COR-L47 (cell line): Measurements from ENCODE around the gene ABCA3.
A peak's percentile ranks its signal among the peaks of the same experiment; 100 is the strongest.
"Not testable (repeated sequence)": the region's sequence is repeated elsewhere in the genome, so short reads cannot be mapped to it uniquely, and the experiment has no call there.

Experiments used
- DNase-seq: peaks from one replicate; lab custom pipeline; 2025; lab: John Stamatoyannopoulos, UW

The ABCA3 gene

DNA sequence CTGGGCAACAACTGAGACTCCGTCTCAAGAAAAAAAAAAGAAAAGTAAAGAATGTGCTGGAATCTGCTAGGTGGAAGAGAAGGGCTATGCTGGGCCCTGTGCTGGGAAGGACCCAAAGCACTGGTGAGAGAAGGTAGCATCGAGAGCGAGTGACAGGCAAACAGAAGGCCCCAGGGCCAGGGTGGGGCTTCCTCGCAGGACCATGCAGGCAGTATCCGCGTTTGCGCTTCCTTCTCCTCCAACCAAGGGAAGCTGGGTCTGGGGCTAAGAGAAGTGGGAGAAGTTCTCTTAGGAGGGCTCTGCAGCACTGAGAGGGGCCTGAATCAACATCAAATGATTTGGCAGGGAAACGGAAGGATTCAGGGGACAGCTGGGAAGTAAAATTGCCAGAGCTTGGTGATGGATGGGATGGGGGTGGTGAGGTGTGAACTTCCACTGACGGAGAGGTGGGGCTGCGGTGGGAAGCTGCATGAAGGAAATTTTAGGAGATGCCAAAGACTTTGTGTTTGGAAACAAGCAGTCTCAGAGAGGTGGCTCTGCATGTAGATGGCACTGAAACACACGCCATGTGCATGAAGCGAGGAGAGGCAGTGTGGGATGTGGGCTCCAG, 83.9 kb downstream of the ABCA3 start:
- DNase-seq, result no peak

DNA sequence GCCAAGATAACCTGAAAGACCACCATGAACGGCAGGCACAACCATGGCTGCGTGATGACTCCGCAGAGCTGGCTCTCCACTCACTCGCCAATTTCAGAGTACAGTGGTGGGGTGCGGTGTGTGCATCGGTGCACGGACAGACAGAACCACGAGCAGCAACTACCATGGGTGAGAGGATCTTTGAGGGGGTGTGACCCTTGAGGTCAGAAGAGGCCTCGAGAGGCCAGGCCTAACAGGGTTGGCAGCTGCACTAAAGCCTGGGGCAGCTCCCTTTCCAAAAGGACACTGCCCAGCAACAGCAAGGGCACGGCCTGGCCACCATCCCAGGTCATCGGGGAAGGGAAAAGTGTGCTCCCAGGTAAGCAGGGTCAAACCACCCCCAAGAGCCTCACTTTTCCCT, 87.2 kb downstream of the ABCA3 start:
- DNase-seq, result no peak

DNA sequence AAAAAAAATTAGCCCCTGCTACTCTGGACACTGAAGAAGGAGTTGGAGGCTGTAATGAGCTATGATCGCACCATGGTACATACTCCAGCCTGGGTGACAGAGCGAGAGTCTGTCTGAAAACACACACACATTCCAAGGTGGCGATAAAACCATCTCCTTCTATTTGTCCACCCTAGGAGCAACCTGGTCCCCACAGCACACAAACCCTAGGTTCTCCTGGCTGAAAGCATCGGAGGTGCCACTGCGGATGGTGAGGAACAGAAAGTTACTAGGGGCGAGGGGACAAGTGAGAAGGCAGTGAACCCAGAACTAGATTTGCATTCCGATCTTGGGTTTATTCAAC, 87.8 kb downstream of the ABCA3 start:
- no peak for DNase-seq

DNA sequence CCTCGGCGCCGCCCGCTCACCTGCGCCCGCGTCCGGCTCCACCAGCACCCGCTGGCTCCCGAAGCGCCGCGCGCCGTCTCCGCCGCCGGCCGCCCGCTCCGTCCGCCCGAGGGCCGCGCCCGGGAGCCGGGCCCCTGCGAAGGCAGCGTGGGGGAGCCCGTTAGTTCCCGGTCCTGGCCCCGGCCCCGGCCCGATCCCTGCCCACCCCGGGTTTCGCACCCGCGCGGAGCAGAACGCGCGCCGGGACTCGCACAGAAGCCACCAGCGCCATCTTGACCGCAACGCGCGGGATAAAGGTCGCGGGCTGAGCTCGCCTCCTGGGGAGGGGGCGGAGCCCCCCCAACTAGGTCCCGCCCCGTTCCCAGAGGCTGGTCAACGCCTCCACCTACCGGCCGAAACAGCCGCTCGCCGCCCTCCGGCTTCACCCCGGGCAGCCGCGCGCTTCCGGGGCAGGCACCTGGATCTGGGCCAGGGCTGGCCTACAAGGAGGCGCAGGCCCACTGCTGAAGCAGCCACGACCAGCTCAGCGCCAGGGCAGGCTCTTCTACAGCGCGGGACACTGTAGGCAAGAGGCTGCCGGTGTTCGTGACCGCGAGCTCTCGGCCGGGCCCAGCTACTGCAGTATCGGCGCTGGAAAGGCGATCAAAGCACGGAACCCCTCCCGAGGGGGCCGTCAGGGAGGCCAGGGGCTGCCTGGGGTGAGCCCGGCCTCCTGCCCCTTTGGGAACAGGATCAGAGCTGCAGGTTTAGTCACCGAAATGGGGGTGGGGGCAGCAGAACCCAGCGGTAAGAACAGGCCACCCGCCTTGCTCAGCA, 89.0 kb downstream of the ABCA3 start, which contains the start of gene ECI1:
Gene ECI1, minus strand, starts transcription at position 292 of the 816 bp plus-strand sequence. Its CDS starts 21 bp downstream, at position 271.
- DNase-seq, result peak; percentile 92

DNA sequence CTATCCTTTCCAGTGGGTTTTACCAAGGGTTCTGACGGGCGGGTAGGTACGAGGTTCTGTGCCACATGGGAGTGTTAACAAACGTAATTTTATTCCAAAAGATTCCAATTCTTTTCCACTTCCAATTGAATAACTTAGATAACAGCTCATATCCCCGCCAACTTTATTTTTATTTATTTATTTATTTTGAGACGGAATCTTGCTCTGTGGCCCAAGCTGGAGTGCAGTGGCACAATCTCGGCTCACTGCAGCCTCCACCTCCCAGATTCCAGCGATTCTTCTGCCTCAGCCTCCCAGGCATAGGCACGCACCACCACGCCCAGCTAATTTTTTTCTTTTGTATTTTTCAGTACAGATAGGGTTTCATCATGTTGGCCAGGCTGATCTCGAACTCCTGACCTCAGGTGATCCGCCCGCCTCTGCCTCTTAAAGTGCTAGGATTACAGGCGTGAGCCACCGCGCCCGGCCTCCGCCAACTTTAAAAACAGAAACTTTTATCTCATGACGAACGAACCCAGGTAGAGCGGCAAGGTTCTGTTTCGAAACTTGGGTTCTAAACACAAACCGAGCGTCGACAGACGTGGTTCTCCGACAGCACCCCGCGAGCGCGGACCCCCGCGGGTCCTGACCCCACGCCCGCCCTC, 89.8 kb downstream of the ABCA3 start:
- no peak for DNase-seq

DNA sequence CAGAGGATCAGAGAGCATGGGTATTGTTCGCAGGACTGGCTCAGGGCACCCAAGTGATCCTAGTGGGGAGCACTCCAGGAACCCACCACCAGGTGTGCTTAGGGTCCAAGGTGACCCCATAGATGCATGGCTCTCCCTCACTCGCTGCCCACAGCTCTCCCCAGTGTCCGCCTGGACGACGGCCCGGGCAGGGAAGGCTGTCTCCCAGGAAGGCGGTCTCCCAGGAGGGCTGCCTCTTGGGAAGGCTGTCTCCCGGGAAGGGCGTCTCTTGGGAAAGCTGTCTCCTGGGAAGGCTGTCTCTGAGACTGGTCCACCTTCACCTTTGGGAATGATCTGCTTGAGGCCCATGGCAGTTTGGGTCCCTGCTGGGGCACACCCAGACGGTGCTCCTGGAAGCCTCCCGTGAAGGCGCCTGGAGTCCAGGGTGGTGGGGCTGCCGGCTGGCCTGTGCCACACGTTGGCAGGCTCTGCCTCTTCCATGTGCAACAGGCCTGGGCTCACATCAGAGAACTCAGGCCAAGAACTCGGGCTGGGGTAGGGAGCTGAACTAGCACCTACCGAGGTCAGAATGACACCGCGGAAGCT, 94.1 kb downstream of the ABCA3 start:
- no peak for DNase-seq

DNA sequence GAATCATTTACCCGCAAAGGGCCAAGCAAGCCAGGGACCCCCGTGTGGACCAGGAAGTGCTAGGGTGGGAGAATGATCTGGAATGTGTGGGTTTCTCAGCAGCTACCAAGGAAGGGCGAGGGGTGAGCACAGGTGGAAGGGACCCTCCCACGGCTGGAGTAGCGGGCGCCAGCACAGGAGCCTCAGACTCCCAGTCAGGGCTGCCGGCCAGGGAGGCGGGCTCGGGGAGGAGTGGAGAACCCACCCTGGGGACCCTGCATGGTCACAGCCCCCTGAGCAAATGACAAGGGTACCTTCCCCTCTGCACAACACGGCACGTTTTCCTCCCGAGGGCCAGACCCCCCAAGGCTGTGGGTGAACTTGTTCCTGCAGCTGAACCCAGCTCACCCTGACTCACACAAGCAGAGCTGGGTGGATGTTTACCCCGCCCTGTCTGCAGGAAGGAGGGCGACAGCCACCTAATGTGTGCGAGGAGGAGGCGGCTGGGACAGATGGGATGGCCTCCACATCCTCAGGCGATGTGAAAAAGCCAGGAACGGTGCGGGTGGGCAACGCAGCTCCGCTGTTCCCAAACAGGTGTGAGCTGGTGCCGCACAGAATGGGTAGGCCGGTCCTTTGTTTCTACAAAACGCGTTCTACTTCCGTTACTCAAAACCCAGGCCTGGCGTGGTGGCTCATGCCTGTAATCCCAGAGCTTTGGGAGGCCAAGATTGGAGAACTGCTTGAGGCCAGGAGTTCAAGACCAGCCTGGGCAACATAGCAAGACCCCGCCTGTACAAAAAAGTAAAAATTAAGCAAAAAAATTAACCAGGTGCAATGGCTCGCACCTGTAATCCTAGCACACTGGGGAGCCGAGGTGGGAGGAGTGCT, 95.4 kb downstream of the ABCA3 start:
- DNase-seq, result no peak

DNA sequence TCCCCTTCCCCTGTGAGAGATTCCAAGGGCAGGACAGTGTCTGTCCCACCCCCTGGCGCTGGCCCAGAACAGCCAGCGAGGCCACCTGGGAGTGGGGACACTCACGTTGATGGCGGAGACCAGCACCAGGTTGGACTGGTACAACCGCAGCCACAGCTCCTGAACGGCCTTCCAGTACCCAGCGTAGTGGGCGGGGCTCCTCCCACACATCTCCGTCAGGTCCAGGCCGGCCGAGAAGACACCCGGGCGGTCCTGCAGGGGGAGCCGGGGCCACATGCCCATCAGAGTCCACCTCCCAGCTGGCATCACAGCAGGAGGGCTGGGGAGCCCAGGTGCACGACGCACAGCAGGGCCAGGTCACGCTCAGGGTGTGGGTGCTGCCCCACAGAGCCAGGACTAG, 96.2 kb downstream of the ABCA3 start:
- DNase-seq, result no peak

DNA sequence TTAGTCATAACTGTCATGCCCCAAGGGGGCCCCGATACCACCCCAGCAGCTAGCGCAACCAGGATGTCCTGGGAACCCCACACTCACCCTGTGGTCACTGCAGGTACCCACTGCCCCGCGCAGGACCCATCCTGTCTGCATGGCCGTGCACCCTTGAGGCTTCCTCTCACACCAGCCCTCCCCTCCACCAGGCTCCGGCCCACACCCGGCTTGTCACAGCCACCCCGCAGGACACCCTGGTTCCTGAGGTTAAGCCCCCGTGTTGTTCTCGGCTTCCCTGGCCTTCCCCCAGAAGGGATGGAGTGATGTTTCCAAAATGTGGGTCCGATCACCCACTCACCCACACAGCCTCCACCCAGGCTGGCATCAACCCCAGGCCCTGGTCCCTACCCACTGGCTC, 96.7 kb downstream of the ABCA3 start:
- no peak for DNase-seq

DNA sequence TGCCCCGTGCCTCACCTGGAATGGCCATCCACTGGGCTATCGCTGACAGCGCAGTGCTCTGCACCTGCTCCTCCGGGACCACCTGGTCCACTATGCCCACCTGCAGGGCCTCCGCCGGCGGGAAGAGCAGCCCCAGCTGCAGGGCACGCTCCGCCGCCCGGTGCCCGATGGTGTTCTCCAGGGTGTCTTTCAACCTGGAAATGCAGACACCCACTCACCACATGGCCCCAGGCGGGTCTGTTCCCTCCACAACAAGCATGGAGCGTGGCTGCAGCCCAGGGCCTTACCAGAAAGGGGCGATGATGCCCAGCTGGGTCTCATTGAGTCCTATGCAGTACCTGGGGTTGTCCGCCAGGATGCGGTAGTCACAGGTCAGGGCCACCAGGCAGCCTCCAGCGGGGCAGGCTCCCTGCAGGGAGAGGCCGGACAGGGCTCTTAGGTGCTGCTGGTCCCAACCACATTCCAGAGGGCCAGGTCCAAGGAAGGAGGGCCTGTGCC, 97.4 kb downstream of the ABCA3 start:
- DNase-seq, result no peak

DNA sequence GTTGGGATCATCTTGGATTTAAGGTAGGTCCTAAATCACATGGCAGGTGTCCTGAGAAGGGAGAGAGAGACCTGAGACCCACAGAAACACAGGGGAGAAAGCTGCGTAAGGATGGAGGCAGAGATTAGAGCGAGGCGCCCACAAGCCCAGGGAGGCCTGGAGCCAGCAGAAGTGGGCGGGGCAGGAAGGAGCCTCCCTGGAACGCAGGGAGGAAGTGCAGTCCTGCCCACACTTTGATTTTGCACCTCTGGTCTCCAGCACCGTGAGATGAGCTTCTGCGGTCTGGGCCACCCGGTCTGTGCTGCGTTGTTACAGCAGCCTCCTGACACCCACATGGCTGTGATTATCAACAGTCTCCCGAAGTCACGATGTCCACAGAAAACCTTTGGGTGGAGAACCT, 97.9 kb downstream of the ABCA3 start:
- no peak for DNase-seq

DNA sequence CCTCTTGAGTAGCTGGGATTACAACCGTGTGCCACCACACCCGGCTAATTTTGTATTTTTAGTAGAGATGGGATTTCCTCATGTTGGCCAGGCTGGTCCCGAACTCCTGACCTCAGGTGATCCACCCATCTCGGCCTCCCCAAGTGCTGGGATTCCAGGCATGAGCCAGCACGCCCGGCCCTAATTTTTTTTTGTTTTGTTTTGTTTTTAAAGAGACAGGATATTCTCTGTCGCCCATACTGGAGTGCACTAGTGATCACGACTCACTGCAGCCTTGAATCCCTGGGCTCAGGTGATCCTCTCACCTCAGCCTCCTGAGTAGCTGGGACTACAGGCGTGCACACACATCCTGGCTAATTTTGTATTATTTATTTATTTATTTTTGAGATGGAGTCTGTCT, 100.2 kb downstream of the ABCA3 start:
- not testable (repeated sequence) for DNase-seq

DNA sequence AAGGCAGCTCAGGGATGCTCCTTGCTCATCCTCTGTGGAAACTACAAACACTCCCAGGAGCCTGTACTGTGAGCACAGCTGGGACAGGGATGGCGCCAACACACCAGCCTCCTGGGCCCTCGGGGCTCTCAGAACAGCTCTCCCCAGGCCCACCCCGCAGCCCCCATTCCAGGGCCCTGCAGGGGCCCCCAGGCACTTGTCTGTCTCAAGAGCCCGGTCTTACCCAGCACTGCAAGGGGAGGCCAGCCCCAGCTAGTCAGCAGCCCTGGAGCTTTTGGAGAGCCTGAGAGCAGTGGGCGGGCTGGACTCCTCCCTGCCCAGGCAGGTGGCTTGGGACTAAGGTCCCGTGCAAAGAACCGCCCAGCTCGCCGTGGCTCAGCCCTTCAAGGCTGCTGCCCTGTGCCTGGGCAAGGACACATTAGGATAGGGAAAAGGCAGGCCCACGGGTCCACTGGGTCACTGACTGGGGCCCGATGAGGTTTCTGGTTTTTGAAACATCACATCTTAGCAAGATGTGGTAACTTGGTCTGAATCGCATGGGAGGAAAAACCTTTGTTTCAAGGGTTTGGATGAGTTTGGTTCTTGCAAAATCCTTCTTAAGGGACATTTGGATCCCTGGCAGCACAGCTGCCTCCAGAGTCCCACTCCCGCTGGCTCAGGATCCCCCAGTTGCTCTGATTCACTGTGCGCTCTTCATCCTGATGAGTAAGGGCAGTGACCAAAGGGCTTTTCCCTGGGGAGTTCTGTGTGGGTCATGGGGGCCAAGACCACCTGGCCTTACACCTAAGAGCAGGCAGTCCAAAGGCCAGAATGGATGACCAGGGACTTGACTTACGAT, 101.5 kb downstream of the ABCA3 start:
- DNase-seq, result no peak

DNA sequence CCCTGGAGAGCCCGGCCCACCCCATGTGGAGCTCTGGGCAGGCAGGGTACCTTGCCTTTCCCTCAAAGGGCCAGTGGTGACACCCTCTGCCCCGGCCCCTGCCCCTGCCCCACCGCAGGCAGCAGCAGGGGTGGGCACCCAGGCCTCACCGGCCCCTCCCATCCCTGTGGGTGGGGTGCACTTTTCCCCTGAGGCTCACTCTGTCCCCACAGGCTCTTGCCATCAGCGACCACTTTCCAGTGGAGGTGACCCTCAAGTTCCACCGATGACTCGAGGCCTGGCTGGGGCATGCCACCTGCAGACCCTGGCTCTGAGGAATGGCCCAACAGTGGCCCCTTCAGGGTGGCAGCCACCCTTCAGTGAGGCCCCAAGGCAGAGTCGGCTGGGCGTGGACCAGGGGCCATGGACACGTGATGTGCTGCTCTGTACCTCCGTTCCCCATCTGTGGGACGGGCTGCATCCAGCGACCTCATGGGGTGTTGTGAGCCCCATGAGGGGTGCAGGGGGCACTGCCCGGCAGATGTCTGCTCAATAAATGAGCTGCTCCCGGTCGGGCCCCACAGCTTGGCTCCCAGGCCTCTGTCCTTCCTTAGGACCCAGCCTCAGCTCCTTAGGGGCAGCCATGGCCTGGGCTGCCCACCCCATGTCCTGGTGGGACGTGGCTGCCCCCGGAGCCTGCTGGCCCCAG, 102.2 kb downstream of the ABCA3 start:
- DNase-seq, result no peak

DNA sequence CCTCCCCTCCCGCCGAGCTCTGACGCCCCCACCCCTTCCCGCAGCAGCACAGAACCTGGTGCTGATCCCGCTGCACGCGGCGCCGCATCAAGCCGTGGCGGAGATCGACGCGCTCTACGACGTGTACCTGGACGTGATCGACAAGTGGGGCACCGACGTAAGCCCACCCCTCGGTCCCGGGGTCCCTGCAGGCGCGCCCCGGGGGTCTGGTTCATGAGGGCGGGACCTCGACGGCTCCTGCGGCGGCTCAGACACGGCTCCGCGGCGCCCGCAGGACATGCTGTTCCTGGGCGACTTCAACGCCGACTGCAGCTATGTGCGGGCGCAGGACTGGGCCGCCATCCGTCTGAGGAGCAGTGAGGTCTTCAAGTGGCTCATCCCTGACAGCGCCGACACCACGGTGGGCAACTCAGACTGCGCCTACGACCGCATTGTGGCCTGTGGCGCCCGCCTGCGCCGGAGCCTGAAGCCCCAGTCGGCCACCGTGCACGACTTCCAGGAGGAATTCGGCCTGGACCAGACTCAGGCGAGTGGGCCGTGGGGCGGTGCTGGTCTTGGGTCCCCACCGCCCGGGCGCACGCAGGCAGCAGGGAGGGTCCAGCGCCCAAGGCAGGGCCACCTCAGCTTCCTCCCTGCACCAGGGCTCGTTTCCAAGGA, 102.9 kb downstream of the ABCA3 start:
- no peak for DNase-seq

DNA sequence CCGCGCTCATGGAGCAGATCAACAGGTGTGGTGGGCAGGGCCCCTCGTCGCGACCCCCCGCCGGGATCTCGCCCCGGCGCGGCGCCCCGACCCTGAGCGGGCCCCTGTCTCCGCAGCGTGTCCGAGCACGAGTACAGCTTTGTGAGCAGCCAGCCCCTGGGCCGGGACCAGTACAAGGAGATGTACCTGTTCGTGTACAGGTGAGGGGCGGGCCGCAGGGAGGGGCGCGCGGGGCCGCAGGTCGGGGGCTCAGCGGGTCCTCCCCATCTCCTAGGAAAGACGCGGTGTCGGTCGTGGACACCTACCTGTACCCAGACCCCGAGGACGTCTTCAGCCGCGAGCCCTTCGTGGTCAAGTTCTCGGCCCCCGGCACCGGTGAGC, 103.4 kb downstream of the ABCA3 start:
- no peak for DNase-seq

DNA sequence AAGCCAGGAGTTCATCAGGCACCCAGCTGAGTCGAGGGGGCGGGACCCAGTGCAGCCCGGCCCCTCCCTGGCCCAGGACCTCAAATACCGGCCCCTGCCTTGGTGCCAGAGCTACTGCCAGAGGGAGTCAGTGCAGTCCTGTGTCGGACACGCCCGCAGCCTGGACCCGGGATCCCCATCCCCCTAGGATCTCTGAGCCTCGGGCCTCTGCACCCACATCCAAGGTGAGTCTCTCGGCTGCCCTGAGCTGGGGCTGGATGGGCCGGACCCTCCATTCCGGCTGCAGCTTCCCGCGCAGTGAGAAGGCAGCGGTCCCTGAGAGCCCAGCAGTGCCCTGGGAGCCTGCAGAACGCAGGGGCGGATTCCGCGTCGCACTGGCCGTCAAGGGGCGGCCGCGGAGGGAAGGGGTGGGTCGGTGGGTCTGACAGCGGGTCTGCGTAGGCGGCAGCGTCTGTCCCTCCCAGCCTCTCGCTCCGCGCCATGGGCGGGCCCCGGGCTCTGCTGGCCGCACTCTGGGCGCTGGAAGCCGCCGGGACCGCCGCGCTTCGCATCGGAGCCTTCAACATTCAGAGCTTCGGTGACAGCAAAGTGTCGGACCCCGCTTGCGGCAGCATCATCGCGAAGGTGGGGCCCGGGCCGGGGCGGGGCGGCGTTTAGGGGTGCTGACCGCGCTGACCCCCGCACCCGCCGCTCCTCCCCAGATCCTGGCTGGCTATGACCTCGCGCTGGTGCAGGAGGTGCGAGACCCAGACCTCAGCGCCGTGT, 104.0 kb downstream of the ABCA3 start, which contains the start of gene DNASE1L2:
Gene DNASE1L2, plus strand, starts transcription at position 108 of the 765 bp plus-strand sequence. Its CDS starts 373 bp downstream, at position 481.
- no peak for DNase-seq

DNA sequence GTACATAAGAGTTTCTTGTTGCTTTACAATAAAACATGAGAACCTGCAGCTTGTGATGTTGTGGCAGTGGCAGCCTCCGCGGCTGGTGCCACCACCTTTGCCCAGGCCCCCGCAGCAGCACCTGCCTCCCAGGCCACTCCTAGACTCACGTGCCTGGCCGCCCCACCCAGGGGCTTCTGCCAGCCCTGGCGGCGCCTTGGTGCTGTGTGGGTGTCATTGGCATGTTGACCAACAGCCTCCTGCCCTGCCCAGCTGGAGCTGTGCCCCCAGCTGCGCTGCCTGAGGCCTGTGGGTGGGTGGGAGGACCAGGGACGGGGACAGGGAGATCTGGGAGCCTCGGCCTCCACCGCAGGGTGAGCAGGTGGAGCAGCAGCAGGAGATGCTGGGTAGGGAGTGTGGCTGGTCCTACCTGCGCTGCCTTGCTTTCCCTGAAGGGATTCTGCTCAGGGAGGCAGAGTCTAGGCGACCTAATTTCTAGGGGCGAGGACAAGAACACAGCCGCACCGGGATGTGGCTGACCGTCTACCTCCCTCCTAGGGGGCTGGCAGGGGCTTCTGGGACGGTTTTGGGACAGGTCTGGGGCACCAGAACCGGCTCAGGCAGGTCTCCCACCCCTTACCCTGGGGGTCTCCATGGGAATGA, 104.7 kb downstream of the ABCA3 start:
- peak; percentile 84 for DNase-seq
